NCI-H2196 (cell line): ENCODE measurements around the gene CA5A.
"Not testable (repeated sequence)": the region's sequence is repeated elsewhere in the genome, so short reads cannot be mapped to it uniquely, and the experiment has no call there.

Experiments used
- DNase-seq: peaks from one replicate; lab custom pipeline; 2025; ENCODE audit not compliant: unreplicated experiment; lab: John Stamatoyannopoulos, UW

CA5A gene

GRCh38 chr16:87936375-87937230 is at the start of gene CA5A:
Gene CA5A, minus strand, starts transcription at chr16:87936529. Its CDS starts 79 bp downstream, at chr16:87936450.
- no peak for DNase-seq

- DNase-seq = not testable (repeated sequence)
Measured at GRCh38 chr16:87985493-87985892, 49.2 kb upstream of the CA5A start.

GRCh38 chr16:87984632-87985267 is 48.4 kb upstream of the CA5A start:
- DNase-seq = no peak

GRCh38 chr16:87984180-87984579 is 47.9 kb upstream of the CA5A start:
- not testable (repeated sequence) for DNase-seq

- not testable (repeated sequence) for DNase-seq
Measured at GRCh38 chr16:87983737-87984097, 47.4 kb upstream of the CA5A start.

GRCh38 chr16:87983072-87983736 is 46.9 kb upstream of the CA5A start:
- DNase-seq = not testable (repeated sequence)

GRCh38 chr16:87982581-87983041 is 46.3 kb upstream of the CA5A start:
- no peak for DNase-seq

- not testable (repeated sequence) for DNase-seq
Measured at GRCh38 chr16:87981376-87981775, 45.0 kb upstream of the CA5A start.

- DNase-seq = not testable (repeated sequence)
Measured at GRCh38 chr16:87979911-87980630, 43.7 kb upstream of the CA5A start.

- peak; percentile 29 for DNase-seq
Measured at GRCh38 chr16:87979352-87979751, 43.0 kb upstream of the CA5A start.

- DNase-seq = no peak
Measured at GRCh38 chr16:87978127-87978526, 41.8 kb upstream of the CA5A start.

GRCh38 chr16:87976665-87977064 is 40.3 kb upstream of the CA5A start:
- no peak for DNase-seq

GRCh38 chr16:87974178-87974577 is 37.8 kb upstream of the CA5A start:
- no peak for DNase-seq

GRCh38 chr16:87973717-87974116 is 37.4 kb upstream of the CA5A start:
- no peak for DNase-seq

- no peak for DNase-seq
Measured at GRCh38 chr16:87971933-87972332, 35.6 kb upstream of the CA5A start.

- no peak for DNase-seq
Measured at GRCh38 chr16:87970186-87970585, 33.9 kb upstream of the CA5A start.

- no peak for DNase-seq
Measured at GRCh38 chr16:87968541-87968940, 32.2 kb upstream of the CA5A start.

- no peak for DNase-seq
Measured at GRCh38 chr16:87966685-87967185, 30.4 kb upstream of the CA5A start.

GRCh38 chr16:87966064-87966645 is 29.8 kb upstream of the CA5A start:
- DNase-seq = no peak

GRCh38 chr16:87965417-87965816 is 29.1 kb upstream of the CA5A start:
- DNase-seq = no peak
